ENCODE data around the gene ZNF460.
"Not testable (repeated sequence)": the region's sequence is repeated elsewhere in the genome, so short reads cannot be mapped to it uniquely, and the experiment has no call there.

The ZNF460 gene

DNA sequence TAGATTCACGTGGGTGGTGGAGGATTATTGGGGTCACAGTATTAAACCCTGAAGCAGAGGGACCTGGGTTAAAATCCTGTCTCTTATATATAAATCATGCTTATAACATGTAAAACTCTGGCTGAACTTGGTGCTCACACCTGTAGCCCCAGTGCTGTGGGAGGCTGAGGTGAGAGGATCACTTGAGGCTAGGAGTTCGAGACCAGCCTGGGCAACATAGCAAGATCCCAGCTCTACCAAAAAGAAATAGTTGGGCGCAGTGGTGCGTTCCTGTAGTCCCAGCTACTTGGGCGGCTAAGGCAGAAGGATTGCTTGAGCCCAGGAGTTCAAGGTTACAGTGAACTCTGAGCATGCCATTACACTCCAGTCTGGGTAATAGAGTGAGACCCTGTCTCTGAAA is 37.5 kb upstream of the ZNF460 start:
- no peak for DNase-seq (ENCODE audit: low read depth)
- TF ChIP-seq CTCF (conservative IDR thresholded peaks at IDR 0.05; ENCODE audit: low read depth, low read length): no peak
- no peak overlapping the region for H3K4me3 ChIP-seq (ENCODE audit: low read depth, low read length)

DNA sequence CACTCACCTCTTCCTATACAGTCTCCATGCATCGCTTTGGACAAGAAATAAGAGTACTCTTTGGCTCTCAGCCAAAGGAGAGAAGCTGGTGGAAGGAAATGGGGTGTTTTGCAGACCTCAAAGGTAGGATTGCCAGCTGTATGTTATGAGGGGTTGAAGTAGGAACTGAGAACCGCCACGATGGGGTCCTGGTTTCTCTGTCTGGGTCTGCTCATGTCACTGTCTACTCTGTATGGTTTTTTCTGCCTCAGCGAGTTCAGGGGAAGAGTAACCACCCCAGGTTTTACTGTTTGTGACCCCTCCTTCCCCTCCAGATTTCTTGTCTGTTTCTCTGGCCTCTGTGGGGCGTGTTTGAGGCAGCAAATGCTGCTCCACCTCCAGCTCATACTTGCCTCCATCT is 35.8 kb upstream of the ZNF460 start:
- no peak for TF ChIP-seq CTCF (conservative IDR thresholded peaks at IDR 0.05; ENCODE audit: low read depth, low read length)
- DNase-seq (ENCODE audit: low read depth): no peak
- no peak overlapping the region for H3K4me3 ChIP-seq (ENCODE audit: low read depth, low read length)

GRCh38 chr19:57245066-57245465 is 35.2 kb upstream of the ZNF460 start:
- no peak overlapping the region for H3K4me3 ChIP-seq (ENCODE audit: low read depth, low read length)
- no peak for TF ChIP-seq CTCF (conservative IDR thresholded peaks at IDR 0.05; ENCODE audit: low read depth, low read length)
- DNase-seq (ENCODE audit: low read depth): no peak

- DNase-seq (ENCODE audit: low read depth): no peak
- H3K4me3 ChIP-seq (ENCODE audit: low read depth, low read length): no peak overlapping the region
- TF ChIP-seq CTCF (conservative IDR thresholded peaks at IDR 0.05; ENCODE audit: low read depth, low read length): no peak
These were observed 34.3 kb upstream of the ZNF460 start for GRCh38 chr19:57245959-57246358.

DNA sequence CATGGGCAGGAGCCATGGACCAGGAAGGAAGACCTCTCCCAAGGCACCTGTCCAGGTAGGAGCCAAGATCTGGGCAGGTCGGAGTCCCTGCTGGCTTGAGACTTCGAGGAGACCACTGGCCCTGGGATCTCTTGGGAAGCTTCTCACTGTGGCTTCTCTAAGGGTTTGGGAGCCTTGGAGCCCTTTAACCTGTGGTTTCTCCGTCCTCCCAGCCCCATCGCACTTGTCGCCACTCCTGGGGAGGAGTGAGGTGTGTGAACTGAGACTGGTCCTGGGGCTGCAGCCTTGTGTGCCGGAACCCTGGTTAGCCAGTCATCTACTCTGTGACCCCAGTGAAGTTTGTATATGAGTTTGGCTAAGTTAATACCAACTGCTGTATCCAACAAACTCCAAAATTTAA is 31.6 kb upstream of the ZNF460 start:
- no peak for DNase-seq (ENCODE audit: low read depth)
- H3K4me3 ChIP-seq (ENCODE audit: low read depth, low read length): no peak overlapping the region
- TF ChIP-seq CTCF (conservative IDR thresholded peaks at IDR 0.05; ENCODE audit: low read depth, low read length): no peak

GRCh38 chr19:57249329-57249728 is 31.0 kb upstream of the ZNF460 start:
- no peak overlapping the region for H3K4me3 ChIP-seq (ENCODE audit: low read depth, low read length)
- TF ChIP-seq CTCF (conservative IDR thresholded peaks at IDR 0.05; ENCODE audit: low read depth, low read length): no peak
- DNase-seq (ENCODE audit: low read depth): no peak

- not testable (repeated sequence) for H3K4me3 ChIP-seq (ENCODE audit: low read depth, low read length); DNase-seq (ENCODE audit: low read depth)
These were observed 26.5 kb upstream of the ZNF460 start for GRCh38 chr19:57253767-57254166.

GRCh38 chr19:57262044-57262443 is 18.2 kb upstream of the ZNF460 start:
- no peak for DNase-seq (ENCODE audit: low read depth)
- no peak for TF ChIP-seq CTCF (conservative IDR thresholded peaks at IDR 0.05; ENCODE audit: low read depth, low read length)
- no peak overlapping the region for H3K4me3 ChIP-seq (ENCODE audit: low read depth, low read length)

Measured in choroid plexus epithelial cell (primary cell).